ENCODE results near the gene UCKL1. TPM values are rescaled to one million over a fixed set of nuclear protein-coding genes. Genes with fewer than 3 reads are reported as not detected.

Gene UCKL1
- 39.3 and 39.9 TPM in 2 replicates for total RNA-seq
- long read RNA-seq, partial matches to known transcripts: 3 of 18 reads
- long read RNA-seq, other reads (novel, unspliced or antisense): 15 of 18 reads

DNA sequence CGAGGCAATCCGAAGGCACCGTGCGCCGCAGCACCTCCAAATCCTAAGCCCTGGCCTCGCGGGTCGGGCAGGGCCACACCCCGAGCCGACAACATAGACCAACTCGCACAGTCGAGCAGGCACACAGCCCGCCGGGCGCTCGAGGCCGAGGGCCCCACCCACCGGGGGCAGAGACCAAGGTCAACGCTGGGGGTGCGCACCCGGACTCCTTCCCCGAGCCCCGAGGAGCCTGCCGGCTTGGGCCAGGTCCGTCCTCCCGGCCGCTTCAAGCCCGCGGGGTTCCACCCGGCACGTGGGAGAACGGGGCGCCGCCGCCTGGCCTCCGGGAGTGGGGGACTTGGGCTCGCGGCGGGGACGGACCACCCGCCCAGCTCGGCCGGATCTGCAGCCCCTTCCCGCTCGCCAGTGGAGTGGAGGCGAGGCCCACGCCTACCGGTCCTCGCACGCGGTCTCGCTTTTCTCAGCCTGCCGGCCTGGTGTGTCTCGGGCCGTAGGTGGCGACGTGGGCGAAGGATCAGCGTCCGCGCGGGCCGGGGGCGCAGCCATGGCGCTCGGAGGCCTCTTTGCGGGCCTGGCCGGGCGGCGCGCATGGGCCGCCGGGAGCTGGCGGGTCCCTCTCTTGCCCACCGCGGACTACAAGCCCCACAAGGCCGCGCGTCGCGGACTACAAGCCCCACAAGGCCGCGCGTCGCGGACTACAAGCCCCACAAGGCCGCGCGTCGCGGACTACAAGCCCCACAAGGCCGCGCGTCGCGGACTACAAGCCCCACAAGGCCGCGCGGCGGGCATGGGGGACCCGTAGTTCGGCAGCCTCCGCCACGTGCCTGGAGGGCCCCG, at the start of gene UCKL1:
Gene UCKL1, minus strand, starts transcription at position 590 of the 837 bp plus-strand sequence. Its CDS starts 44 bp downstream, at position 546.
- Mint-ChIP-seq H3K36me3 (ENCODE audit: low read depth) (no peaks in the 10 kb centered on the region), H3K9me3 (no peaks in the 10 kb centered on the region), H3K4me1 (peaks cover 17% of the 10 kb centered on the region), H3K27me3 (ENCODE audit: low read depth) (no peaks in the 10 kb centered on the region), H3K27ac (ENCODE audit: unreplicated experiment) (peak within 1 kb of the TSS; percentile 71), H3K4me3 (peak within 1 kb of the TSS; percentile 93)
- TF ChIP-seq, protein P1, sequence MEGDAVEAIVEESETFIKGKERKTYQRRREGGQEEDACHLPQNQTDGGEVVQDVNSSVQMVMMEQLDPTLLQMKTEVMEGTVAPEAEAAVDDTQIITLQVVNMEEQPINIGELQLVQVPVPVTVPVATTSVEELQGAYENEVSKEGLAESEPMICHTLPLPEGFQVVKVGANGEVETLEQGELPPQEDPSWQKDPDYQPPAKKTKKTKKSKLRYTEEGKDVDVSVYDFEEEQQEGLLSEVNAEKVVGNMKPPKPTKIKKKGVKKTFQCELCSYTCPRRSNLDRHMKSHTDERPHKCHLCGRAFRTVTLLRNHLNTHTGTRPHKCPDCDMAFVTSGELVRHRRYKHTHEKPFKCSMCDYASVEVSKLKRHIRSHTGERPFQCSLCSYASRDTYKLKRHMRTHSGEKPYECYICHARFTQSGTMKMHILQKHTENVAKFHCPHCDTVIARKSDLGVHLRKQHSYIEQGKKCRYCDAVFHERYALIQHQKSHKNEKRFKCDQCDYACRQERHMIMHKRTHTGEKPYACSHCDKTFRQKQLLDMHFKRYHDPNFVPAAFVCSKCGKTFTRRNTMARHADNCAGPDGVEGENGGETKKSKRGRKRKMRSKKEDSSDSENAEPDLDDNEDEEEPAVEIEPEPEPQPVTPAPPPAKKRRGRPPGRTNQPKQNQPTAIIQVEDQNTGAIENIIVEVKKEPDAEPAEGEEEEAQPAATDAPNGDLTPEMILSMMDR (conservative IDR thresholded peaks at IDR 0.05): peak; percentile 9
- peak; percentile 76 for DNase-seq (ENCODE audit: low read depth, low spot score)

DNA sequence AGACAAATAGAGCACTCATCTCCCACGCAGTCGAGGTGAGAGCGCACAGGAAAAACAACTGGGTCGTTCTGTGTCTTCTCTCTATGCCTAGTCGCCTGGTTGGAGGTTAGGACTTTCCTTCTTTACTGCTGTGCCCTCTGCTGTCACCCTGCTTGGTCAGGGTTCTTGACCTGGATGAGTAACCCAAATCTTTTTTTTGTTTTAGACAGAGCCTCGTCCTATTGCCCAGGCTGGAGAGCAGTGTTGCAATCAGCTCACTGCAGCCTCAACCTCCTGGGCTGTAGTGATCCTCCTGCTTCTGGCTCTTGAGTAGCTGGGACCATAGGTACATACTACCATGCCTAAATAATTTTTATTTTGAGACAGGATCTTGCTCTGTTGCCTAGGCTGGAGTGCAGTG, 49.2 kb upstream of the UCKL1 start:
- TF ChIP-seq, protein P1 (conservative IDR thresholded peaks at IDR 0.05): no peak
- no peak for DNase-seq (ENCODE audit: low read depth, low spot score)
- Mint-ChIP-seq H3K27ac (ENCODE audit: unreplicated experiment) (no peak overlapping the region), H3K4me3 (no peak overlapping the region), H3K9me3 (peaks cover 5% of the 10 kb centered on the region), H3K4me1 (no peaks in the 10 kb centered on the region), H3K36me3 (ENCODE audit: low read depth) (peaks cover 26% of the 10 kb centered on the region), H3K27me3 (ENCODE audit: low read depth) (no peaks in the 10 kb centered on the region)

GRCh38 chr20:64003960-64004725, 47.9 kb upstream of the UCKL1 start:
- Mint-ChIP-seq H3K27ac (ENCODE audit: unreplicated experiment) (no peak overlapping the region), H3K4me3 (no peak overlapping the region), H3K9me3 (peaks cover 3% of the 10 kb centered on the region), H3K36me3 (ENCODE audit: low read depth) (peaks cover 22% of the 10 kb centered on the region), H3K27me3 (ENCODE audit: low read depth) (no peaks in the 10 kb centered on the region), H3K4me1 (no peaks in the 10 kb centered on the region)
- TF ChIP-seq, protein P1 (conservative IDR thresholded peaks at IDR 0.05): no peak
- DNase-seq (ENCODE audit: low read depth, low spot score): no peak

DNA sequence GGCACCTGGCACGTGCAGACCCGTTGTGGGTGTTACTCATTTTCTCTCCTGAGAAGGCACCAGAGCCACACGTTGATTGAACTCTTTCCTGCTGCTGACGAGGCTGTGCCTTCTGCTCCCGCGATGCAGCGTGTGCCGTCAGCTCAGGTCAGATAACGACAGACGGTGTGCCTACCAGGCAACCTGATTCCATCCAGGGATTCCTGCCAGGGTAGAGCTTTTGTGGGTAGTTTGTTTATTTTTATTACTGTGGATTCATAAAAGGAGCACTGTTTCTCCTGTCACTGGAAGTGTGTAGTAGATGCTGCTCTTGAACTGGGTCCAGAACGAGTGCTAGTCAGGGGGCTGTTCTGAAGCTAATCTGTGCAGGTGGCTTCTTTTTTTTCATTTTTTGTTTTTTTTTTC, 45.4 kb upstream of the UCKL1 start:
- no peak for DNase-seq (ENCODE audit: low read depth, low spot score)
- Mint-ChIP-seq H3K27ac (ENCODE audit: unreplicated experiment) (no peak overlapping the region), H3K9me3 (no peaks in the 10 kb centered on the region), H3K27me3 (ENCODE audit: low read depth) (no peaks in the 10 kb centered on the region), H3K4me3 (no peak overlapping the region), H3K4me1 (no peaks in the 10 kb centered on the region), H3K36me3 (ENCODE audit: low read depth) (peaks cover 17% of the 10 kb centered on the region)
- TF ChIP-seq, protein P1 (conservative IDR thresholded peaks at IDR 0.05): no peak

DNA sequence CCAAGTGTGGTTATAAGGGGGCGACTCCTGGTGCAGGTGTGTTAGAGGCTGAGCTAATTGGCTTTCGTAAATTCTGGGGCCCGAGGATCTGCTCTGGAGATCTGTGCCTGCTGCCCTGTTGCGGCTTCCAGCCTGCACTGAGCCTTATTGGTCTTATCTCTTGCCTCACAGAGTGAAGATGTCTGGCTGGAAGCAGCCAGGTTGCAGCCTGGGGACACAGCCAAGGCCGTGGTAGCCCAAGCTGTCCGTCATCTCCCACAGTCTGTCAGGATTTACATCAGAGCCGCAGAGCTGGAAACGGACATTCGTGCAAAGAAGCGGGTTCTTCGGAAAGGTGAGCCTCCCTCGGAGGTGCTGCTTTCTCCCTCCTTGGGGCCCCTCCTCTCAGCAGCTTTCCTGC, 44.7 kb upstream of the UCKL1 start:
- H3K9me3 Mint-ChIP-seq: no peaks in the 10 kb centered on the region
- TF ChIP-seq, protein P1 (conservative IDR thresholded peaks at IDR 0.05): no peak
- H3K36me3 Mint-ChIP-seq (ENCODE audit: low read depth): peaks cover 17% of the 10 kb centered on the region
- no peak overlapping the region for H3K27ac Mint-ChIP-seq (ENCODE audit: unreplicated experiment)
- no peak for DNase-seq (ENCODE audit: low read depth, low spot score)
- H3K4me3 Mint-ChIP-seq: no peak overlapping the region
- no peaks in the 10 kb centered on the region for H3K4me1 Mint-ChIP-seq
- H3K27me3 Mint-ChIP-seq (ENCODE audit: low read depth): no peaks in the 10 kb centered on the region
